Retinal pigment epithelial cell (primary cell): Measurements from ENCODE around the gene RBKS.
A peak's percentile ranks its signal among the peaks of the same experiment; 100 is the strongest.
"Not testable (repeated sequence)": the region's sequence is repeated elsewhere in the genome, so short reads cannot be mapped to it uniquely, and the experiment has no call there.

Experiments
- DNase-seq: peaks from one replicate; pipeline ENCODE4 v3.0.0-alpha.2; 2010; ENCODE audit warnings: low read depth
- H3K4me3 ChIP-seq: 2 replicates; pipeline ENCODE4 v1.5.1; 2011; ENCODE audit warnings: mild to moderate bottlenecking, low read length, control low read depth, moderate library complexity
- CTCF ChIP-seq: conservative IDR thresholded peaks from 2 replicates; pipeline ENCODE4 v1.5.1; 2011; ENCODE audit warnings: low read depth, low read length, control low read depth, inconsistent platforms

Gene RBKS

DNA sequence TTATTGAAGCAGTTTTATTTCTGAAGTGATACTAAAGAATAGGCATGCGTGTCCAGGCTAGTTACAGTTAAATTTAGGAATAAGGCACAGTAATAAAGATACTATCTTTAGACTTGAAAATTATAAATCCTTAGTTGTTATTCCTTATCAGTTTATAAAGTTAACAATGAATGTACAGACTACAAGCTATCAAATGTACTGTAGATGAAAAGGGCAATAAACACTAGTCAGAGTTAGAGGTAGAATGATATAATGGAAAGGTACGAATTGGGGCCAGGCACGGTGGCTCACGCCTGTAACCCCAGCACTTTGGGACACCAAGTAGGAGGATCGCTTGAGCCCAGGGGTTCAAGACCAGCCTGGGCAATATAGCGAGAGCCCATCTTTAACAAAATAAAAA lies 3.9 kb downstream of the RBKS start:
- no peak for TF ChIP-seq CTCF
- no peak overlapping the region for H3K4me3 ChIP-seq

GRCh38 chr2:27885661-27886060 lies 4.5 kb downstream of the RBKS start:
- TF ChIP-seq CTCF = no peak
- DNase-seq = no peak
- H3K4me3 ChIP-seq = no peak overlapping the region

More for the DNA sequence above, 3.9 kb downstream of the RBKS start:
- no peak for DNase-seq

- DNase-seq = peak; percentile 25
- TF ChIP-seq CTCF = no peak
- no peak overlapping the region for H3K4me3 ChIP-seq
Measured at GRCh38 chr2:27885234-27885633, 5.0 kb downstream of the RBKS start.

- peak; percentile 95 for DNase-seq
- H3K4me3 ChIP-seq = no peak overlapping the region
- TF ChIP-seq CTCF = no peak
Measured at GRCh38 chr2:27884601-27885000, 5.6 kb downstream of the RBKS start.

DNA sequence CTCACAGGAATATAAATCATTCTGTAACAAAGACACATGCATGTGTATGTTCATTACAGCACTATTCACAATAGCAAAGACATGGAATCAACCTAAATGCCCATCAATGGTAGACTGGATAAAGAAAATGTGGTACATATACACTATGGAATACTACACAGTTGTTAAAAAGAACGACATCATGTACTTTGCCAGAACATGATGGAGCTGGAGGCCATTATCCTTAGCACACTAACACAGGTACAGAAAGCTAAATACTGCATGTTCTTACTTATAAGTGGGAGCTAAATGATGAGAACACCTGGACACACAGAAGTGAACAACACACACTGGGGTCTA lies 7.6 kb downstream of the RBKS start:
- DNase-seq, H3K4me3 ChIP-seq: not testable (repeated sequence)

DNA sequence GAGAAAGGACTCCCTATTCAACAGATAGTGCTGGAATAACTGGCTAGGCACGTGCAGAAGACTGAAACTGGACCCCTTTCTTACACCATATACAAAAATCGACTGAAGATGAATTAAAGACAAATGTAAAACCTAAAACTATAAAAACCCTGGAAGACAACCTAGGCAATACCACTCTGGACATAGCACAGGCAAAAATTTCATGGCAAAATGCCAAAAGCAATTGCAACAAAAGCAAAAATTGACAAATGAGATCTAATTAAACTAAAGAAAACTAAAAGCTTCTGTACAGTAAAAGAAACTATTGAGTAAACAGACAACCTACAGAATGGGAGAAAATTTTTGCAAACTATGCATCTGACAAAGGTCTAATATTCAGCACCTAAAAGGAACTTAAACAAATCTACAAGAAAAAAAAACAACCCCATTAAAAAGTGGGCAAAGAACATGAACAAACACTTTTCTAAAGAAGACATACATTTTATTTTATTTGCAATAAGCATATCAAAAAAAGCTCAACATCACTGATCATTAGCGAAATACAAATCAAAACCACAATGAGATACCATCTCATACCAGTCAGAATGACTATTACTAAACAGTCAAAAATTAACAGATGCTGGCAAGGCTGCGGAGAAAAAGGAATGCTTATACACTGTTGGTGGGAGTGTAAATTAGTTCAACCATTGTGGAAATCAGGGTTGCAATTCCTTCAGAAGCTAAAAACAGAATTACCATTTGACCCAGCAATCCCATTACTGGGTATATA lies 8.2 kb downstream of the RBKS start:
- not testable (repeated sequence) for DNase-seq, H3K4me3 ChIP-seq

- no peak for DNase-seq
- no peak for TF ChIP-seq CTCF
Measured at GRCh38 chr2:27878825-27879224, 11.4 kb downstream of the RBKS start.

GRCh38 chr2:27875089-27875881 lies 14.9 kb downstream of the RBKS start:
- H3K4me3 ChIP-seq = no peak overlapping the region
- no peak for DNase-seq
- TF ChIP-seq CTCF = no peak

More at GRCh38 chr2:27878825-27879224, 11.4 kb downstream of the RBKS start:
- no peak overlapping the region for H3K4me3 ChIP-seq
